Adrenal gland (tissue), 5 donors: ENCODE data around the gene KIDINS220.
A peak's percentile ranks its signal among the peaks of the same experiment; 100 is the strongest.

Experiments
- CTCF ChIP-seq, 6 experiments: fragments of 450-650 bp in 4 of 6; fragments of 200-600 bp in 2 of 6; sonication (generic) in 1 of 6; IDR thresholded peaks; 1 replicate in 5 of 6; 2 replicates in 1 of 6; pipeline versions ENCODE4 v1.5.1 to v1.8.0; 2016 to 2021; ENCODE audit warnings: antibody characterized with exemption in 6 of 6, mild to moderate bottlenecking in 2 of 6, moderate library complexity in 1 of 6
- POLR2A ChIP-seq, 2 donors: fragments of 450-650 bp; IDR thresholded peaks; one replicate each; pipeline ENCODE4 v1.6.1; 2017; ENCODE audit warnings: antibody characterized with exemption in 2 of 2, mild to moderate bottlenecking in 2 of 2, moderate library complexity in 1 of 2
- donor health status: DM: no; HTN: no; CAD: no.

GRCh38 chr2:8693157-8693821 lies 144.1 kb downstream of the KIDINS220 start:
- TF ChIP-seq CTCF (IDR thresholded peaks at IDR 0.05) (peak; percentile 20 to 67 (median 42)), POLR2A (IDR thresholded peaks at IDR 0.05) (no peak)
